Neuron (in vitro differentiated cells): ENCODE measurements around the gene IRGC.

Experiments used
- H2AFZ ChIP-seq: one replicate; pipeline ENCODE4 v1.6.1; 2013; ENCODE audit warnings: low read depth, mild to moderate bottlenecking, inconsistent platforms, low read length, moderate library complexity
- H3K27me3 ChIP-seq: one replicate; pipeline ENCODE4 v1.6.1; 2013; ENCODE audit warnings: low read length; ENCODE audit not compliant: insufficient read depth
- H3K36me3 ChIP-seq: one replicate; pipeline ENCODE4 v1.6.1; 2013; ENCODE audit warnings: low read length; ENCODE audit not compliant: insufficient read depth
- H3K4me1 ChIP-seq: one replicate; pipeline ENCODE4 v1.6.1; 2013; ENCODE audit warnings: low read length; ENCODE audit not compliant: insufficient read depth
- H3K4me3 ChIP-seq: 2 replicates; pipeline ENCODE4 v1.5.1; 2013; ENCODE audit warnings: mild to moderate bottlenecking, low read length, moderate library complexity
- H3K9me3 ChIP-seq: one replicate; pipeline ENCODE4 v1.6.1; 2013; ENCODE audit warnings: low read length

The IRGC gene

GRCh38 chr19:43697295-43697694, 18.6 kb upstream of the IRGC start:
- H2AFZ ChIP-seq: no peak overlapping the region
- H3K9me3 ChIP-seq: no peaks in the 10 kb centered on the region
- no peak overlapping the region for H3K4me3 ChIP-seq
- no peaks in the 10 kb centered on the region for H3K36me3 ChIP-seq
- H3K4me1 ChIP-seq: no peaks in the 10 kb centered on the region
- H3K27me3 ChIP-seq: peaks cover 4% of the 10 kb centered on the region

- Histone ChIP-seq H3K9me3 (no peaks in the 10 kb centered on the region), H3K27me3 (peaks cover 4% of the 10 kb centered on the region), H3K36me3 (no peaks in the 10 kb centered on the region), H2AFZ (no peak overlapping the region), H3K4me1 (no peaks in the 10 kb centered on the region), H3K4me3 (no peak overlapping the region)
Observed at GRCh38 chr19:43699506-43700394, 16.1 kb upstream of the IRGC start.

DNA sequence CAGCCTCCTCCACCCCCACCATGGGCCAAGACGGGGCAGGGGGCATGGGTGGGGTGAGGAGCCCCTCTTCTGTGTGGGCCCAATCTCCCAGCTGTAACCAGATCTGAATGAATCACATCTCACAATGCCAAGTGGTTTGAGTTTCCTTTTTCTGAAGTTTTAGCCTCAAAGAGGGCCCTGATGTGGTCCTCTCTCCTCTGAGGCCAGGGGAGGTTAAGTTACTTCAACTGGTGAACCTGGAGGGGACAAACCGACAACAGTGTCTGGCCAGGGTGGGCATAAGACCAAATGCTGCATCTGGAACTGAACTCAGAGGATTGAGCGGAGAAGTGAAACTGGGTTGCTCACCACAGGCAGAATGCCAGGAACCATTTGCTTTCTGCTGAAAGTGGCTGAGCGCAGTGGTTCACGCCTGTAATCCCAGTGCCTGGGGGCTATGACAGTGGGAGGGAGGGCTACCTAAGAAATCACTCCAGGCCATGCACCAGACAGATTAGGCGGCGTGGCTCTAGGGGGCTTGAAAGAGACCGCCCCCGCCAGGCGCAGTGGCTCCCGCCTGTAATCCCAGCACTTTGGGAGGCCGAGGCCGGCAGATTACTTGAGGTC, 15.4 kb upstream of the IRGC start:
- H3K4me3 ChIP-seq: no peak overlapping the region
- no peaks in the 10 kb centered on the region for H3K4me1 ChIP-seq
- no peaks in the 10 kb centered on the region for H3K27me3 ChIP-seq
- no peaks in the 10 kb centered on the region for H3K36me3 ChIP-seq
- no peaks in the 10 kb centered on the region for H3K9me3 ChIP-seq
- no peak overlapping the region for H2AFZ ChIP-seq

- no peaks in the 10 kb centered on the region for H3K36me3 ChIP-seq
- H3K27me3 ChIP-seq: peaks cover 3% of the 10 kb centered on the region
- no peak overlapping the region for H2AFZ ChIP-seq
- no peak overlapping the region for H3K4me3 ChIP-seq
- H3K9me3 ChIP-seq: no peaks in the 10 kb centered on the region
- H3K4me1 ChIP-seq: no peaks in the 10 kb centered on the region
Observed at GRCh38 chr19:43704002-43704705, 11.7 kb upstream of the IRGC start.

GRCh38 chr19:43705729-43706128, 10.1 kb upstream of the IRGC start:
- Histone ChIP-seq H3K36me3 (no peaks in the 10 kb centered on the region), H3K4me3 (no peak overlapping the region), H2AFZ (no peak overlapping the region), H3K27me3 (peaks cover 3% of the 10 kb centered on the region), H3K9me3 (no peaks in the 10 kb centered on the region), H3K4me1 (no peaks in the 10 kb centered on the region)

DNA sequence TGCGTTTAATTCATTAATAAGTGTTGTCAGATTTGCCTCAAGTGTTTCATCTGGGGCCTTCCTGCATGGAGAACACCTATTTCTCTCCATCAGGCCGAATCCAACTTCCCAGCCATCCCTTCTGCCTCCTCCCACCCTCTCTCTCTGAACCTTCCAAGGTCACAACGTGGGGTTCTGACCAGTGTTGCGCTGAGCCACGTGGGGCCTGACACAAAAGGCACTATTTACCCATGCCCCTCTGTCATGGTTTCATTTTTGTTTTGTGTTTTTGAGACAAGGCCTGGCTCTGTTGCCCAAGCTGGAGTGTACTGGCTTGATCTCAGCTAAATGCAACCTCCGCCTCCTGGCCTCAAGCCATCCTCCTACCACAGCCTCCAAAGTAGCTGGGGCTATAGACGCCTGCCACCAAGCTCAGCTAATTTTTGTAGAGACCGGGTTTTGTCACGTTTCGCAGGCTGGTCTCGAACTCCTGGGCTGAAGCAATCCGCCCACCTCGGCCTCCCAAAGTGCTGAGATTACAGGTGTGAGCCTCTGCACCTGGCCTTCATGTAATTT, 8.6 kb upstream of the IRGC start:
- Histone ChIP-seq H3K36me3 (no peaks in the 10 kb centered on the region), H3K4me3 (no peak overlapping the region), H3K9me3 (no peaks in the 10 kb centered on the region), H3K27me3 (peaks cover 3% of the 10 kb centered on the region), H3K4me1 (no peaks in the 10 kb centered on the region), H2AFZ (no peak overlapping the region)

GRCh38 chr19:43708716-43709115, 7.2 kb upstream of the IRGC start:
- Histone ChIP-seq H3K4me1 (no peaks in the 10 kb centered on the region), H3K27me3 (peaks cover 5% of the 10 kb centered on the region), H3K9me3 (no peaks in the 10 kb centered on the region), H2AFZ (no peak overlapping the region), H3K4me3 (no peak overlapping the region), H3K36me3 (no peaks in the 10 kb centered on the region)

DNA sequence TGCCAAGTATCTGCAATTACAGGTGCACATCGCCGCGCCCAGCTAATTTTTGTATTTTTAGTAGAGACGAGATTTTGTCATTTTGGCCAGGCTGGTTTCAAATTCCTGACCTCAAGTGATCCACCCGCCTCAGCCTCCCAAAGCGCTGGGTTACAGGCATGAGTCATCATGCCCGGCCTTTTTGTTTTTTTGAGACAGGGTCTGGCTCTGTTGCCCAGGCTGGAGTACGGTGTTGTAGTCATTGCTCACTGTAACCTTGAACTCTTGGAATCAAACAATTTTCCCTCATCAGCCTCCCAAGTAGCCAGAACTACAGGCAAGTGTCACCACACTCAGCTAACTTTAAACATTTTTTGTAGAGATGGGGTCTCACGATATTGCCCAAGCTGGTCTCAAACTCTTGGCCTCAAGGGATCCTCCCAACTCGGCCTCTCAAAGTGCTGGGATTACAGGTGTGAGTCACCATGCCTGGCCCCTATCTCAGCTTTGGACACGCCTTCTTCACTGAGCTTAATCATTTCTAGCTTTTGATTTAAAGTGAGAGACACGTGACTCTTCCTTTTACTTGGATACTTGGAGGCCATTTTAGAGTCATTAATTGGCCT, 4.0 kb upstream of the IRGC start:
- Histone ChIP-seq H3K9me3 (no peaks in the 10 kb centered on the region), H3K36me3 (no peaks in the 10 kb centered on the region), H3K4me1 (no peaks in the 10 kb centered on the region), H3K27me3 (peaks cover 6% of the 10 kb centered on the region), H3K4me3 (no peak overlapping the region), H2AFZ (no peak overlapping the region)

- Histone ChIP-seq H3K27me3 (peaks cover 3% of the 10 kb centered on the region), H3K9me3 (no peaks in the 10 kb centered on the region), H2AFZ (no peak overlapping the region), H3K4me1 (no peaks in the 10 kb centered on the region), H3K36me3 (no peaks in the 10 kb centered on the region), H3K4me3 (no peak overlapping the region)
Observed at GRCh38 chr19:43713208-43713607, 2.7 kb upstream of the IRGC start.

DNA sequence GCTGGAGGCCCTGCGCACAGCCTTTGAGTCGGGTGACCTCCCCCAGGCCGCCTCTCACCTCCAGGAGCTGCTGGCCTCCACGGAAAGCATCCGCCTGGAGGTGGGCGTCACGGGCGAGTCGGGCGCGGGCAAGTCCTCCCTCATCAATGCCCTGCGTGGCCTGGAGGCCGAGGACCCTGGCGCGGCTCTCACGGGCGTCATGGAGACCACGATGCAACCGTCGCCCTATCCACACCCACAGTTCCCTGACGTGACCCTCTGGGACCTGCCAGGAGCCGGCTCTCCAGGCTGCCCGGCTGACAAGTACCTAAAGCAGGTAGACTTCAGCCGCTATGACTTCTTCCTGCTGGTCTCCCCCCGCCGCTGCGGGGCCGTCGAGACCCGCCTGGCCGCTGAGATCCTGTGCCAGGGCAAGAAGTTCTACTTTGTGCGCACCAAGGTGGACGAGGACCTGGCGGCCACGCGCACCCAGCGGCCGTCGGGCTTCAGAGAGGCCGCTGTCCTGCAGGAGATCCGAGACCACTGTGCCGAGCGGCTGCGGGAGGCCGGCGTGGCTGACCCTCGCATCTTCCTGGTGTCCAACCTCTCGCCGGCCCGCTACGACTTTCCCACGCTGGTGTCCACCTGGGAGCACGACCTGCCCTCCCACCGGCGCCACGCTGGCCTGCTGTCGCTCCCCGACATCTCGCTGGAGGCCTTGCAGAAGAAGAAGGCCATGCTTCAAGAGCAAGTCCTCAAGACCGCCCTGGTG, 2.9 kb downstream of the IRGC start:
- Histone ChIP-seq H2AFZ (no peak overlapping the region), H3K4me1 (no peaks in the 10 kb centered on the region), H3K9me3 (no peaks in the 10 kb centered on the region), H3K4me3 (no peak overlapping the region), H3K36me3 (no peaks in the 10 kb centered on the region), H3K27me3 (peaks cover 4% of the 10 kb centered on the region)

GRCh38 chr19:43719378-43719868, 3.5 kb downstream of the IRGC start:
- Histone ChIP-seq H3K9me3 (no peaks in the 10 kb centered on the region), H3K27me3 (peaks cover 4% of the 10 kb centered on the region), H2AFZ (no peak overlapping the region), H3K4me3 (no peak overlapping the region), H3K36me3 (no peaks in the 10 kb centered on the region), H3K4me1 (no peaks in the 10 kb centered on the region)

GRCh38 chr19:43719918-43720317, 4.0 kb downstream of the IRGC start:
- H3K4me3 ChIP-seq: no peak overlapping the region
- peaks cover 4% of the 10 kb centered on the region for H3K27me3 ChIP-seq
- H3K9me3 ChIP-seq: no peaks in the 10 kb centered on the region
- H3K4me1 ChIP-seq: no peaks in the 10 kb centered on the region
- H2AFZ ChIP-seq: no peak overlapping the region
- H3K36me3 ChIP-seq: no peaks in the 10 kb centered on the region
